H9 (cell line): Measurements from ENCODE around the gene FCGBP. TPM values are rescaled to one million over a fixed set of nuclear protein-coding genes. Genes with fewer than 3 reads are reported as not detected.

Experiments
- DNase-seq: peaks from one replicate; pipeline ENCODE4 v3.0.0-alpha.2; 2017
- H2AFZ ChIP-seq: one replicate; pipeline ENCODE4 v1.6.1; 2013; ENCODE audit warnings: mild to moderate bottlenecking, low read length, control low read depth, moderate library complexity
- H2AK5ac ChIP-seq: 2 replicates; pipeline ENCODE4 v1.6.1; 2013; ENCODE audit warnings: low read length, control low read depth, mixed read lengths; ENCODE audit not compliant: insufficient read length
- H2BK120ac ChIP-seq: one replicate; pipeline ENCODE4 v1.6.1; 2013; ENCODE audit warnings: low read depth, mild to moderate bottlenecking, low read length, control low read depth, inconsistent platforms; ENCODE audit not compliant: poor library complexity, severe bottlenecking
- H2BK12ac ChIP-seq: 2 replicates; pipeline ENCODE4 v1.6.1; 2013; ENCODE audit warnings: low read length, control low read depth, mixed read lengths, low read depth; ENCODE audit not compliant: insufficient read length
- H2BK15ac ChIP-seq: 2 replicates; pipeline ENCODE4 v1.6.1; 2013; ENCODE audit warnings: low read depth, low read length, control low read depth
- H2BK20ac ChIP-seq: one replicate; pipeline ENCODE4 v1.6.1; 2013; ENCODE audit warnings: low read depth, mild to moderate bottlenecking, low read length, control low read depth, inconsistent platforms; ENCODE audit not compliant: poor library complexity, severe bottlenecking
- H2BK5ac ChIP-seq: 2 replicates; pipeline ENCODE4 v1.6.1; 2013; ENCODE audit warnings: low read length, control low read depth, mixed read lengths; ENCODE audit not compliant: insufficient read length
- H3K14ac ChIP-seq: 2 replicates; pipeline ENCODE4 v1.6.1; 2013; ENCODE audit warnings: low read length, control low read depth; ENCODE audit not compliant: insufficient read depth
- H3K18ac ChIP-seq: 2 replicates; pipeline ENCODE4 v1.6.1; 2013; ENCODE audit warnings: low read depth, mild to moderate bottlenecking, mixed read lengths, low read length, control low read depth; ENCODE audit not compliant: insufficient read length
- H3K23ac ChIP-seq: 2 replicates; pipeline ENCODE4 v1.6.1; 2013; ENCODE audit warnings: low read length, control low read depth, mixed read lengths, low read depth; ENCODE audit not compliant: insufficient read length
- H3K23me2 ChIP-seq: 2 replicates; pipeline ENCODE4 v1.6.1; 2013; ENCODE audit warnings: low read depth, mild to moderate bottlenecking, mixed read lengths, low read length, control low read depth; ENCODE audit not compliant: insufficient read length, poor library complexity, severe bottlenecking
- H3K27ac ChIP-seq: 2 replicates; pipeline ENCODE4 v1.5.1; 2013; ENCODE audit warnings: low read length, control low read depth, mixed read lengths, low read depth; ENCODE audit not compliant: insufficient read length
- H3K27me3 ChIP-seq: 2 replicates; pipeline ENCODE4 v1.6.1; 2013; ENCODE audit warnings: low read length, control low read depth, inconsistent platforms; ENCODE audit not compliant: insufficient read depth
- H3K4ac ChIP-seq: 2 replicates; pipeline ENCODE4 v1.6.1; 2013; ENCODE audit warnings: low read depth, mild to moderate bottlenecking, control low read depth, inconsistent platforms, low read length, moderate library complexity
- H3K4me1 ChIP-seq: 2 replicates; pipeline ENCODE4 v1.6.1; 2013; ENCODE audit warnings: low read length, control low read depth, inconsistent platforms; ENCODE audit not compliant: insufficient read depth
- H3K4me2 ChIP-seq: 2 replicates; pipeline ENCODE4 v1.6.1; 2013; ENCODE audit warnings: low read length, control low read depth, mixed read lengths; ENCODE audit not compliant: insufficient read length, insufficient read depth
- H3K56ac ChIP-seq: 2 replicates; pipeline ENCODE4 v1.6.1; 2013; ENCODE audit warnings: low read depth, mild to moderate bottlenecking, mixed read lengths, low read length, control low read depth; ENCODE audit not compliant: insufficient read length
- H3K79me1 ChIP-seq: 2 replicates; pipeline ENCODE4 v1.6.1; 2013; ENCODE audit warnings: low read depth, mild to moderate bottlenecking, moderate library complexity, low read length, control low read depth, inconsistent platforms; ENCODE audit not compliant: insufficient read depth, poor library complexity, severe bottlenecking
- H3K79me2 ChIP-seq: 2 replicates; pipeline ENCODE4 v1.6.1; 2013; ENCODE audit warnings: low read length, control low read depth, inconsistent platforms; ENCODE audit not compliant: insufficient read depth
- H3K9ac ChIP-seq: 2 replicates; pipeline ENCODE4 v1.6.1; 2013; ENCODE audit warnings: low read length, control low read depth, mixed read lengths; ENCODE audit not compliant: insufficient read length; ENCODE audit errors: extremely low read depth
- H3K9me3 ChIP-seq: one replicate; pipeline ENCODE4 v1.6.1; 2013; ENCODE audit warnings: low read depth, low read length, inconsistent platforms; ENCODE audit not compliant: control insufficient read depth
- H3T11ph ChIP-seq: one replicate; pipeline ENCODE4 v1.6.1; 2013; ENCODE audit warnings: mild to moderate bottlenecking, low read length, control low read depth, inconsistent platforms
- H4K20me1 ChIP-seq: one replicate; pipeline ENCODE4 v1.6.1; 2013; ENCODE audit not compliant: control insufficient read depth, insufficient read length, insufficient read depth
- H4K5ac ChIP-seq: 2 replicates; pipeline ENCODE4 v1.6.1; 2013; ENCODE audit warnings: low read depth, mild to moderate bottlenecking, mixed read lengths, low read length, control low read depth; ENCODE audit not compliant: insufficient read length
- H4K8ac ChIP-seq: replicated peaks from 2 replicates; pipeline ENCODE4 v1.6.1; 2013; ENCODE audit warnings: low read length, control low read depth, mixed read lengths, low read depth; ENCODE audit not compliant: insufficient read length
- H4K91ac ChIP-seq: 2 replicates; pipeline ENCODE4 v1.6.1; 2013; ENCODE audit warnings: low read depth, mild to moderate bottlenecking, moderate library complexity, mixed read lengths, low read length, control low read depth; ENCODE audit not compliant: insufficient read length
- H3K27ac Mint-ChIP-seq, 3 experiments: 2 replicates in 2 of 3; 3 replicates in 1 of 3; pipeline ENCODE4 v1.8.0; 2020 to 2021; ENCODE audit warnings: mixed read lengths in 3 of 3, mild to moderate bottlenecking in 1 of 3, moderate library complexity in 1 of 3
- H3K27me3 Mint-ChIP-seq: 2 replicates; pipeline ENCODE4 v1.8.0; 2021; ENCODE audit warnings: low read depth, mild to moderate bottlenecking, moderate library complexity, mixed read lengths
- H3K36me3 Mint-ChIP-seq, 3 experiments: 2 replicates in 2 of 3; 3 replicates in 1 of 3; pipeline ENCODE4 v1.8.0; 2020 to 2021; ENCODE audit warnings: low read depth in 3 of 3, mixed read lengths in 3 of 3; ENCODE audit not compliant: insufficient read depth in 1 of 3
- H3K4me1 Mint-ChIP-seq, 2 experiments: 2 replicates each; pipeline ENCODE4 v1.8.0; 2020; ENCODE audit warnings: mixed read lengths in 2 of 2
- H3K4me3 Mint-ChIP-seq, 2 experiments: 2 replicates in 1 of 2; 3 replicates in 1 of 2; pipeline ENCODE4 v1.8.0; 2020 to 2021; ENCODE audit warnings: mild to moderate bottlenecking in 2 of 2, mixed read lengths in 2 of 2, moderate library complexity in 1 of 2
- H3K9me3 Mint-ChIP-seq, 2 experiments: 2 replicates in 1 of 2; 3 replicates in 1 of 2; pipeline ENCODE4 v1.8.0; 2020; ENCODE audit warnings: mild to moderate bottlenecking in 2 of 2, mixed read lengths in 2 of 2, moderate library complexity in 1 of 2
- CTCF ChIP-seq: fragments of 200-600 bp; sonication (generic); conservative IDR thresholded peaks from 3 replicates; pipeline ENCODE4 v1.8.0; 2021; ENCODE audit warnings: antibody characterized with exemption, mild to moderate bottlenecking
- WGBS: extraction: QIAGEN DNeasy Blood & Tissue Kit; methylation state at CpG from one replicate; pipeline ENCODE4 v1.1.7; 2013; ENCODE audit warnings: missing lambda C conversion rate, low lambda C conversion rate, mixed read lengths; ENCODE audit not compliant: insufficient read length; ENCODE audit errors: extremely low coverage; 5-methylcytosine and 5-hydroxymethylcytosine counted together
- total RNA-seq: library from RNA; stranded (reverse); gene quantifications from 2 replicates; pipeline ENCODE4 v1.2.1, GENCODE V29; 2021

FCGBP gene
- total RNA-seq, 1 experiment from 2014 or later: 0.13 TPM

- Histone ChIP-seq H2BK5ac (no peak overlapping the region), H4K8ac (no peak overlapping the region), H3K4ac (no peak overlapping the region), H3K56ac (no peak overlapping the region), H4K20me1 (no peaks in the 10 kb centered on the region), H3K9me3 (no peaks in the 10 kb centered on the region), H3K23me2 (peaks cover 5% of the 10 kb centered on the region), H3K14ac (no peak overlapping the region), H2AK5ac (no peak overlapping the region), H2BK15ac (no peak overlapping the region), H3K79me2 (no peaks in the 10 kb centered on the region), H3T11ph (no peak overlapping the region), H3K18ac (no peak overlapping the region), H4K91ac (no peak overlapping the region), H3K27me3 (no peaks in the 10 kb centered on the region), H3K9ac (no peak overlapping the region), H3K4me1 (no peaks in the 10 kb centered on the region), H4K5ac (no peak overlapping the region), H2AFZ (no peak overlapping the region), H2BK120ac (no peak overlapping the region), H3K4me2 (no peak overlapping the region), H3K27ac (no peak overlapping the region), H3K79me1 (no peaks in the 10 kb centered on the region), H3K23ac (no peak overlapping the region), H2BK20ac (no peak overlapping the region), H2BK12ac (no peak overlapping the region)
- no peaks in the 10 kb centered on the region for H3K27me3 Mint-ChIP-seq
- H3K36me3 Mint-ChIP-seq: no peaks in the 10 kb centered on the region
- no peak for DNase-seq
- H3K4me3 Mint-ChIP-seq: no peak overlapping the region
- 0 out of 4 replicates have a peak, but pooled peaks cover 0 to 2% of the 10 kb centered on the region in 2 experiments for H3K4me1 Mint-ChIP-seq
- no CpG with 5 or more reads among the region's 6 CpGs for WGBS
- H3K27ac Mint-ChIP-seq: no peak overlapping the region; a peak in 1 of 7 replicates
- no peak for TF ChIP-seq CTCF
- H3K9me3 Mint-ChIP-seq: no peaks in the 10 kb centered on the region
Observed at GRCh38 chr19:39919976-39920375, 14.5 kb downstream of the FCGBP start.
